GM12801 (cell line): Measurements from ENCODE around the gene GLI3.

ENCODE experiments used
- CTCF ChIP-seq: IDR thresholded peaks from one replicate; pipeline ENCODE4 v1.5.1; 2011; ENCODE audit warnings: control low read depth; ENCODE audit not compliant: insufficient read length; ENCODE audit errors: extremely low read depth

The GLI3 gene

GRCh38 chr7:42096681-42097561 lies 140.1 kb downstream of the GLI3 start:
- no peak for TF ChIP-seq CTCF

- no peak for TF ChIP-seq CTCF
Measured at GRCh38 chr7:42096268-42096667, 140.7 kb downstream of the GLI3 start.

- TF ChIP-seq CTCF = no peak
Measured at GRCh38 chr7:42095791-42096190, 141.2 kb downstream of the GLI3 start.

GRCh38 chr7:42093349-42093905 lies 143.6 kb downstream of the GLI3 start:
- no peak for TF ChIP-seq CTCF

- TF ChIP-seq CTCF = no peak
Measured at GRCh38 chr7:42091461-42092291, 145.3 kb downstream of the GLI3 start.

- no peak for TF ChIP-seq CTCF
Measured at GRCh38 chr7:42090806-42091205, 146.2 kb downstream of the GLI3 start.

- TF ChIP-seq CTCF = no peak
Measured at GRCh38 chr7:42090056-42090455, 147.0 kb downstream of the GLI3 start.
